Gastroesophageal sphincter (tissue), 3 donors: ENCODE measurements around the gene TMEM239.

ENCODE experiments used
- EP300 ChIP-seq: sonication (generic); formaldehyde crosslinking; IDR thresholded peaks from one replicate; pipeline ENCODE4 v1.6.1; 2017; ENCODE audit warnings: antibody characterized with exemption, mild to moderate bottlenecking
- POLR2A ChIP-seq, 2 donors: fragments of 450-650 bp; IDR thresholded peaks; one replicate each; pipeline ENCODE4 v1.6.1; 2017; ENCODE audit warnings: antibody characterized with exemption in 2 of 2, mild to moderate bottlenecking in 2 of 2, moderate library complexity in 1 of 2
- TF ChIP-seq, protein P1 (sequence below), 4 experiments: fragments of 200-600 bp in 2 of 4; fragments of 450-650 bp in 2 of 4; sonication (generic) in 1 of 4; IDR thresholded peaks; one replicate each; pipeline ENCODE4 v1.5.1; 2017 to 2019; ENCODE audit warnings: antibody characterized with exemption in 4 of 4, mild to moderate bottlenecking in 2 of 4, moderate library complexity in 2 of 4

DNA sequence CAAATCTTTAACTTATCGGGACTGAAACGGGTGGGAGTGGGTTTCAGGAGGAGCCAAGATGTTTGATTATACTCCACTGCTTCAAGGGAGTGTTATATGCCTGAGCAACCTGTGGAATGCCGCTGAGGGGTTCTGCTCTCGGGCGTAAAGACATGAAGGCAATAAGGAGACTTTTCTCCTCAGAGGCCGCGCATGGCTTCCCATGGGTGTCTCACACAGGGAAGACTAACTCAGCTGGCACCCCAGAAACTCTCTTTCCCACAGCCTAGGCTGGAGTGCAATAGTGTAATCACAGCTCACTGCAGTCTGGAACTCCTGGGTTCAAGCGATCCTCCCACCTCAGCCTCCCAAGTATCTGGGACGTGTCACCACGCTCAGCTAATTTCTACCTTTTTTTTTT lies 6.5 kb upstream of the TMEM239 start:
- no peak for TF ChIP-seq POLR2A (IDR thresholded peaks at IDR 0.05)
- TF ChIP-seq, protein P1, sequence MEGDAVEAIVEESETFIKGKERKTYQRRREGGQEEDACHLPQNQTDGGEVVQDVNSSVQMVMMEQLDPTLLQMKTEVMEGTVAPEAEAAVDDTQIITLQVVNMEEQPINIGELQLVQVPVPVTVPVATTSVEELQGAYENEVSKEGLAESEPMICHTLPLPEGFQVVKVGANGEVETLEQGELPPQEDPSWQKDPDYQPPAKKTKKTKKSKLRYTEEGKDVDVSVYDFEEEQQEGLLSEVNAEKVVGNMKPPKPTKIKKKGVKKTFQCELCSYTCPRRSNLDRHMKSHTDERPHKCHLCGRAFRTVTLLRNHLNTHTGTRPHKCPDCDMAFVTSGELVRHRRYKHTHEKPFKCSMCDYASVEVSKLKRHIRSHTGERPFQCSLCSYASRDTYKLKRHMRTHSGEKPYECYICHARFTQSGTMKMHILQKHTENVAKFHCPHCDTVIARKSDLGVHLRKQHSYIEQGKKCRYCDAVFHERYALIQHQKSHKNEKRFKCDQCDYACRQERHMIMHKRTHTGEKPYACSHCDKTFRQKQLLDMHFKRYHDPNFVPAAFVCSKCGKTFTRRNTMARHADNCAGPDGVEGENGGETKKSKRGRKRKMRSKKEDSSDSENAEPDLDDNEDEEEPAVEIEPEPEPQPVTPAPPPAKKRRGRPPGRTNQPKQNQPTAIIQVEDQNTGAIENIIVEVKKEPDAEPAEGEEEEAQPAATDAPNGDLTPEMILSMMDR (IDR thresholded peaks at IDR 0.05) = no peak
- TF ChIP-seq EP300 = no peak
